LNCaP clone FGC (cell line): ENCODE measurements around the gene SPRR2F.

Source experiments
- DNase-seq: peaks from one replicate; pipeline ENCODE4 v3.0.0-alpha.2; 2011; ENCODE audit warnings: low read depth
- H3K4me3 ChIP-seq: 2 replicates; pipeline ENCODE4 v1.5.1; 2011; ENCODE audit warnings: mild to moderate bottlenecking, low read depth, low read length, control low read depth
- CTCF ChIP-seq: IDR thresholded peaks from 2 replicates; pipeline ENCODE4 v1.5.1; 2012; ENCODE audit warnings: mild to moderate bottlenecking; ENCODE audit not compliant: control insufficient read depth, insufficient read depth; ENCODE audit errors: extremely low read depth

Gene SPRR2F

GRCh38 chr1:153100245-153100644 lies 13.1 kb downstream of the SPRR2F start:
- no peak for DNase-seq
- no peak overlapping the region for H3K4me3 ChIP-seq
- no peak for TF ChIP-seq CTCF

- no peak for TF ChIP-seq CTCF
- no peak overlapping the region for H3K4me3 ChIP-seq
Observed at GRCh38 chr1:153099461-153100045, 13.8 kb downstream of the SPRR2F start.

GRCh38 chr1:153095764-153096163 lies 17.6 kb downstream of the SPRR2F start:
- no peak overlapping the region for H3K4me3 ChIP-seq
- no peak for DNase-seq
- no peak for TF ChIP-seq CTCF

More at GRCh38 chr1:153099461-153100045, 13.8 kb downstream of the SPRR2F start:
- DNase-seq = no peak

- DNase-seq = no peak
- no peak within 1 kb of the TSS for H3K4me3 ChIP-seq
- TF ChIP-seq CTCF = no peak
Observed at GRCh38 chr1:153094426-153094825, 18.9 kb downstream of the SPRR2F start, which contains the start of gene SPRR2E. Gene SPRR2E (minus strand): TSS chr1:153094526. CDS start chr1:153093751, 775 bp downstream.

- DNase-seq = no peak
- H3K4me3 ChIP-seq = no peak overlapping the region
- TF ChIP-seq CTCF = no peak
Observed at GRCh38 chr1:153087652-153088051, 25.7 kb downstream of the SPRR2F start.

- DNase-seq = no peak
- no peak overlapping the region for H3K4me3 ChIP-seq
- no peak for TF ChIP-seq CTCF
Observed at GRCh38 chr1:153081736-153082135, 31.6 kb downstream of the SPRR2F start.
